ENCODE measurements around the gene DRGX.

GRCh38 chr10:49388161-49388560 is 7.7 kb downstream of the DRGX start:
- TF ChIP-seq ZNF121 (tag by site-specific recombination; IDR thresholded peaks at IDR 0.05): no peak
- TF ChIP-seq, protein P1, sequence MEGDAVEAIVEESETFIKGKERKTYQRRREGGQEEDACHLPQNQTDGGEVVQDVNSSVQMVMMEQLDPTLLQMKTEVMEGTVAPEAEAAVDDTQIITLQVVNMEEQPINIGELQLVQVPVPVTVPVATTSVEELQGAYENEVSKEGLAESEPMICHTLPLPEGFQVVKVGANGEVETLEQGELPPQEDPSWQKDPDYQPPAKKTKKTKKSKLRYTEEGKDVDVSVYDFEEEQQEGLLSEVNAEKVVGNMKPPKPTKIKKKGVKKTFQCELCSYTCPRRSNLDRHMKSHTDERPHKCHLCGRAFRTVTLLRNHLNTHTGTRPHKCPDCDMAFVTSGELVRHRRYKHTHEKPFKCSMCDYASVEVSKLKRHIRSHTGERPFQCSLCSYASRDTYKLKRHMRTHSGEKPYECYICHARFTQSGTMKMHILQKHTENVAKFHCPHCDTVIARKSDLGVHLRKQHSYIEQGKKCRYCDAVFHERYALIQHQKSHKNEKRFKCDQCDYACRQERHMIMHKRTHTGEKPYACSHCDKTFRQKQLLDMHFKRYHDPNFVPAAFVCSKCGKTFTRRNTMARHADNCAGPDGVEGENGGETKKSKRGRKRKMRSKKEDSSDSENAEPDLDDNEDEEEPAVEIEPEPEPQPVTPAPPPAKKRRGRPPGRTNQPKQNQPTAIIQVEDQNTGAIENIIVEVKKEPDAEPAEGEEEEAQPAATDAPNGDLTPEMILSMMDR (tag by site-specific recombination; IDR thresholded peaks at IDR 0.05): no peak
- no peak for TF ChIP-seq ZNF146 (tag by site-specific recombination; IDR thresholded peaks at IDR 0.05)
- TF ChIP-seq ZFP41 (tag by site-specific recombination; IDR thresholded peaks at IDR 0.05; ENCODE audit: borderline replicate concordance): no peak
- TF ChIP-seq ZNF324 (tag by site-specific recombination; IDR thresholded peaks at IDR 0.05): no peak
- no peak for TF ChIP-seq ZNF501 (tag by site-specific recombination; IDR thresholded peaks at IDR 0.05)
- no peak for TF ChIP-seq TCF7L2 (IDR thresholded peaks at IDR 0.05; ENCODE audit: borderline replicate concordance, low read depth, low read length)
- TF ChIP-seq ZNF292 (tag by site-specific recombination; IDR thresholded peaks at IDR 0.05; ENCODE audit: borderline replicate concordance, low read depth): no peak
- TF ChIP-seq ZNF10 (tag by site-specific recombination; IDR thresholded peaks at IDR 0.05): no peak
- no peak for TF ChIP-seq ZNF837 (tag by site-specific recombination; IDR thresholded peaks at IDR 0.05)

All from HEK293 (cell line).